HepG2 (cell line): Measurements from ENCODE around the gene NR2C1. TPM values are rescaled to one million over a fixed set of nuclear protein-coding genes. Genes with fewer than 3 reads are reported as not detected.

ENCODE experiments used
- ATAC-seq: fragments of 200-7000 bp; cut with Tn5 transposase; 3 replicates; pipeline ENCODE4 v1.9.1; 2020; ENCODE audit warnings: mild to moderate bottlenecking, moderate library complexity
- BruUV-seq: library from RNA; stranded (reverse); fragments of 400-500 nt; replicated peaks from 2 replicates; lab custom pipeline; 2021; lab: Mats Ljungman, UMichigan
- CTCF ChIA-PET: fragments of 300-600 bp; formaldehyde crosslinking; extraction: SDS; loops from one replicate; lab custom pipeline; 2021; ENCODE audit warnings: low total read pairs, inconsistent platforms, low intra/inter-chr PET ratio; lab: Yijun Ruan, JAX
- POLR2A ChIA-PET: fragments of 350-600 bp; sonication (Branson Sonifier 250); formaldehyde crosslinking; loops from one replicate; lab custom pipeline; 2020; ENCODE audit warnings: antibody characterized with exemption, inconsistent platforms; lab: Yijun Ruan, JAX
- DNase-seq: peaks from one replicate; pipeline ENCODE4 v3.0.0-alpha.2; 2015; ENCODE audit warnings: low spot score
- FAIRE-seq: peaks from 3 replicates; lab custom pipeline; 2011; peaks lifted over from hg19 to GRCh38; lab: Jason Lieb, UNC
- H2AFZ ChIP-seq: one replicate; pipeline ENCODE4 v1.6.1; 2011; ENCODE audit warnings: low read length, inconsistent platforms
- H3K27ac ChIP-seq: fragments of 300-600 bp; 3 replicates; pipeline ENCODE4 v1.8.0; 2011; ENCODE audit warnings: mixed run types, mild to moderate bottlenecking, mixed read lengths, low read length, inconsistent platforms; ENCODE audit not compliant: insufficient read depth; ENCODE audit errors: extremely low read length
- H3K27me3 ChIP-seq, 2 experiments: fragments of 200-600 bp in 1 of 2; 2 replicates in 1 of 2; 3 replicates in 1 of 2; pipeline versions ENCODE4 v1.6.0 to v1.8.0; 2011; ENCODE audit warnings: low read length in 2 of 2, mild to moderate bottlenecking in 2 of 2, moderate library complexity in 2 of 2, inconsistent platforms in 1 of 2; ENCODE audit not compliant: insufficient read depth in 2 of 2, control insufficient read depth in 1 of 2
- H3K36me3 ChIP-seq, 2 experiments: fragments of 200-600 bp in 1 of 2; replicated peaks in 1 of 2; 2 replicates in 1 of 2; 3 replicates in 1 of 2; pipeline versions ENCODE4 v1.5.1 to v1.8.0; 2011; ENCODE audit warnings: low read length in 2 of 2, inconsistent platforms in 1 of 2; ENCODE audit not compliant: insufficient read depth in 2 of 2, control insufficient read depth in 1 of 2
- H3K4me1 ChIP-seq: 2 replicates; pipeline ENCODE4 v1.5.1; 2012; ENCODE audit warnings: low read length, inconsistent platforms; ENCODE audit not compliant: insufficient read depth
- H3K4me2 ChIP-seq: 2 replicates; pipeline ENCODE4 v1.6.0; 2011; ENCODE audit warnings: low read depth, low read length, inconsistent platforms
- H3K4me3 ChIP-seq, 3 experiments: fragments of 200-600 bp in 1 of 3; sonication (generic), shearing (Covaris generic) in 1 of 3; replicated peaks in 1 of 3; 2 replicates each; pipeline ENCODE4 v1.5.1; 2011 to 2016; ENCODE audit warnings: low read length in 3 of 3, inconsistent platforms in 2 of 3, low read depth in 2 of 3, mild to moderate bottlenecking in 2 of 3, control low read depth in 1 of 3, mixed read lengths in 1 of 3; ENCODE audit not compliant: insufficient read depth in 1 of 3
- H3K79me2 ChIP-seq: one replicate; pipeline ENCODE4 v1.6.1; 2011; ENCODE audit warnings: low read length, inconsistent platforms; ENCODE audit not compliant: insufficient read depth
- H3K9ac ChIP-seq: 2 replicates; pipeline ENCODE4 v1.6.0; 2011; ENCODE audit warnings: mild to moderate bottlenecking, low read depth, low read length, inconsistent platforms; ENCODE audit not compliant: insufficient read depth
- H3K9me3 ChIP-seq: 2 replicates; pipeline ENCODE4 v1.5.1; 2012; ENCODE audit warnings: mild to moderate bottlenecking, low read length
- H4K20me1 ChIP-seq: 2 replicates; pipeline ENCODE4 v1.6.0; 2011; ENCODE audit warnings: inconsistent platforms, mild to moderate bottlenecking, low read length, moderate library complexity; ENCODE audit not compliant: insufficient read depth
- AFF4 ChIP-seq: sonication (generic); formaldehyde crosslinking; IDR thresholded peaks from 2 replicates; pipeline ENCODE4 v1.4.0; 2020; ENCODE audit warnings: missing genetic modification reagents
- ELK4 ChIP-seq: sonication (generic); formaldehyde crosslinking; IDR thresholded peaks from 2 replicates; pipeline ENCODE4 v1.9.0; 2021; ENCODE audit warnings: missing genetic modification reagents, borderline replicate concordance
- SIX1 ChIP-seq: sonication (generic); formaldehyde crosslinking; IDR thresholded peaks from 2 replicates; pipeline ENCODE4 v1.4.0; 2020; ENCODE audit warnings: missing genetic modification reagents, borderline replicate concordance
- ZBTB37 ChIP-seq: sonication (generic); formaldehyde crosslinking; IDR thresholded peaks from 2 replicates; pipeline ENCODE4 v1.4.0; 2020; ENCODE audit warnings: mild to moderate bottlenecking, missing genetic modification reagents
- ZNF607 ChIP-seq: sonication (generic); formaldehyde crosslinking; IDR thresholded peaks from 2 replicates; pipeline ENCODE4 v1.5.1; 2020; ENCODE audit warnings: missing genetic modification reagents, mild to moderate bottlenecking, borderline replicate concordance
- ZNF782 ChIP-seq: sonication (generic); formaldehyde crosslinking; IDR thresholded peaks from 2 replicates; pipeline ENCODE4 v1.4.0; 2020; ENCODE audit warnings: missing genetic modification reagents, mild to moderate bottlenecking, borderline replicate concordance
- ZSCAN20 ChIP-seq: sonication (generic); formaldehyde crosslinking; IDR thresholded peaks from 2 replicates; pipeline ENCODE4 v1.4.0; 2020; ENCODE audit warnings: missing genetic modification reagents, mild to moderate bottlenecking, borderline replicate concordance
- WGBS: methylation state at CpG from one replicate; pipeline ENCODE4 v1.1.6; 2017; ENCODE audit warnings: low lambda C conversion rate; 5-methylcytosine and 5-hydroxymethylcytosine counted together
- in situ Hi-C: cut with HindIII; loops from 2 replicates; pipeline ENCODE4 v1.10.0; 2017; ENCODE audit warnings: low pct_unique_long_range_greater_than_20kb; ENCODE audit not compliant: extremely low pct_ligation_motif_present
- intact Hi-C: fragments of 100-400 bp; cut with micrococcal nuclease; formaldehyde crosslinking; loops from one replicate; pipeline ENCODE4 v1.10.0; 2022; ENCODE audit not compliant: unreplicated experiment
- polyA plus RNA-seq, 8 experiments: library from polyadenylated mRNA; depleted of rRNA in 3 of 8; stranded (reverse) in 7 of 8; unstranded in 1 of 8; fragments of >200 nt; fragmentation: Illumina TruSeq in 4 of 8; extraction: Trizol in 4 of 8; gene quantifications; 2 replicates each; pipeline versions ENCODE4 v1.2.1 to v1.2.3, GENCODE V29; 2011 to 2016; ENCODE audit warnings: low read depth in 4 of 8, missing spikeins in 1 of 8, mixed read lengths in 1 of 8; ENCODE audit not compliant: insufficient read depth in 1 of 8
- total RNA-seq, 5 experiments: library from RNA; depleted of rRNA; stranded (reverse); fragments of >200 nt; fragmentation: Illumina TruSeq; extraction: Trizol; gene quantifications; 2 replicates each; pipeline ENCODE4 v1.2.3, GENCODE V29; 2016; ENCODE audit warnings: low read depth in 1 of 5

The NR2C1 gene
- total and polyA plus RNA-seq, 2 of the 13 experiments (the other 11 are each of a cell fraction or from before 2014, with no cell fraction given), result 38.0 to 70.8 TPM

GRCh38 chr12:95070378-95070777 is 3.0 kb downstream of the NR2C1 start:
- Histone ChIP-seq H2AFZ (no peak overlapping the region), H3K27ac (no peak overlapping the region), H3K79me2 (peaks cover 38% of the 10 kb centered on the region), H3K4me1 (peaks cover 42% of the 10 kb centered on the region), H3K9ac (no peak overlapping the region), H3K36me3 (peaks cover 4 to 17% of the 10 kb centered on the region in 2 experiments; a peak in 4 of 5 replicates), H4K20me1 (no peaks in the 10 kb centered on the region), H3K27me3 (no peaks in the 10 kb centered on the region; a peak in 1 of 5 replicates), H3K9me3 (no peaks in the 10 kb centered on the region), H3K4me2 (no peak overlapping the region), H3K4me3 (no peak overlapping the region)
- in situ Hi-C loops, result no loop called here
- 96% methylated on average over 1 of the region's 1 CpG for WGBS
- FAIRE-seq (no peak), ATAC-seq (no peak), DNase-seq (no peak)
- TF ChIP-seq ZBTB37 (CRISPR knock-in tag) (no peak), AFF4 (CRISPR knock-in tag) (no peak), ELK4 (no peak), ZNF782 (CRISPR knock-in tag) (no peak), SIX1 (CRISPR knock-in tag) (no peak), ZNF607 (CRISPR knock-in tag) (no peak), ZSCAN20 (CRISPR knock-in tag) (no peak)
- CTCF ChIA-PET, result no interaction called here
- no TSS peak for BruUV-seq
- intact Hi-C loops, result loop anchor here (5.0 kb wide), 1 partner anchor 147 kb away; the partner anchor contains the start of genes FGD6 and VEZT
- POLR2A ChIA-PET, result no interaction called here
